Testis (tissue), 2 donors: ENCODE results near the gene IFIT5.

Experiments
- POLR2A ChIP-seq: fragments of 450-650 bp; IDR thresholded peaks from one replicate; pipeline ENCODE4 v1.6.1; 2017; ENCODE audit warnings: antibody characterized with exemption, mild to moderate bottlenecking, moderate library complexity
- TF ChIP-seq, protein P1 (sequence below), 3 experiments: fragments of 450-650 bp in 2 of 3; fragments of 200-600 bp in 1 of 3; sonication (generic) in 1 of 3; IDR thresholded peaks; one replicate each; pipeline ENCODE4 v1.5.1; 2016 to 2019; ENCODE audit warnings: antibody characterized with exemption in 3 of 3, mild to moderate bottlenecking in 2 of 3, moderate library complexity in 1 of 3

DNA sequence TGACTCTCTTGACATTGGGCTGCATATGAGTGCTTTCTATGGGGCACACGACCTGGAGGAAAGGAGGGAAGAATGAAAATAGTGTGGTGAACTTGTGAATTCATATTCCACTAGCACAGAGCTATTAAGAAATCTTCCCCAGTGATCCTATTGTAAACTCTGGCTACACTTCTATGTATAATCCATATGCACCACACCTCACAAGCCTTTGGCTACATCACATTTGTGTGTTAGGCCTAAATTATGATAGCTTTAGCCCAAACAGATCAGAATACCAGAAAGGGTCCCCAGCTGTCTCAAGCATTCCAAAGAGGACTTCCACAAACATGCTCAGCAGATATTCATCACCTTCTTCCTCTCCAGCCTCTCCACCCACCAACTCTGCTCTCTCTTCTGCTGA, 46.2 kb upstream of the IFIT5 start:
- TF ChIP-seq, protein P1, sequence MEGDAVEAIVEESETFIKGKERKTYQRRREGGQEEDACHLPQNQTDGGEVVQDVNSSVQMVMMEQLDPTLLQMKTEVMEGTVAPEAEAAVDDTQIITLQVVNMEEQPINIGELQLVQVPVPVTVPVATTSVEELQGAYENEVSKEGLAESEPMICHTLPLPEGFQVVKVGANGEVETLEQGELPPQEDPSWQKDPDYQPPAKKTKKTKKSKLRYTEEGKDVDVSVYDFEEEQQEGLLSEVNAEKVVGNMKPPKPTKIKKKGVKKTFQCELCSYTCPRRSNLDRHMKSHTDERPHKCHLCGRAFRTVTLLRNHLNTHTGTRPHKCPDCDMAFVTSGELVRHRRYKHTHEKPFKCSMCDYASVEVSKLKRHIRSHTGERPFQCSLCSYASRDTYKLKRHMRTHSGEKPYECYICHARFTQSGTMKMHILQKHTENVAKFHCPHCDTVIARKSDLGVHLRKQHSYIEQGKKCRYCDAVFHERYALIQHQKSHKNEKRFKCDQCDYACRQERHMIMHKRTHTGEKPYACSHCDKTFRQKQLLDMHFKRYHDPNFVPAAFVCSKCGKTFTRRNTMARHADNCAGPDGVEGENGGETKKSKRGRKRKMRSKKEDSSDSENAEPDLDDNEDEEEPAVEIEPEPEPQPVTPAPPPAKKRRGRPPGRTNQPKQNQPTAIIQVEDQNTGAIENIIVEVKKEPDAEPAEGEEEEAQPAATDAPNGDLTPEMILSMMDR (IDR thresholded peaks at IDR 0.05): no peak
- no peak for TF ChIP-seq POLR2A
